SH-SY5Y (cell line): ENCODE data around the gene SNAP29.

Experiments
- GATA2 ChIP-seq: IDR thresholded peaks from 2 replicates; pipeline ENCODE4 v1.6.1; 2011; ENCODE audit warnings: mild to moderate bottlenecking, low read depth, low read length
- GATA3 ChIP-seq: IDR thresholded peaks from 2 replicates; pipeline ENCODE4 v1.6.1; 2011; ENCODE audit warnings: low read depth, mild to moderate bottlenecking, low read length, moderate library complexity

GRCh38 chr22:20927940-20928572 is 69.2 kb downstream of the SNAP29 start:
- TF ChIP-seq GATA3, result no peak
- TF ChIP-seq GATA2, result no peak
